ENCODE results near the gene LTN1. TPM values are rescaled to one million over a fixed set of nuclear protein-coding genes. Genes with fewer than 3 reads are reported as not detected.
"Not testable (repeated sequence)": the region's sequence is repeated elsewhere in the genome, so short reads cannot be mapped to it uniquely, and the experiment has no call there.

The LTN1 gene
- polyA plus RNA-seq, 1 experiment, result 6.2 TPM

DNA sequence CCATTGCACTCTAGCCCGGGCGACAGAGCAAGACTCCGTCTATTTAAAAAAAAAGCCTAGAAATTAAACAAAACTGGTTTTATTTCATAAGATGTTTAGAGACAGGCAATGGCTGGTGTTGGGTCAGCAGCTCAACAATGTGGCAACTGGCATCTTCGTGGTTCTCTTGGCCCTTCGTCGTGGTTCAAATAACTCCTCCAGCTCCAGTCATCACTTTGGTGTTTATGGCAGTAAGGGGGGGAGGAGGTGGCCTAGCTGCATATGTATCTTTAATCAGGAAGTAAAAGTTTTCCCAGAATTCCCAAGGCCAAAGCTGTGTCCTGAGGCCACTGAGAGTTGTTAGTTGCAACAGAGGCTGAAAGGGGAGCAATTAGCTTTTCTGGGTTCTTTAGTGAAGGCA is 13.0 kb upstream of the LTN1 start:
- Histone ChIP-seq H3K4me3 (ENCODE audit: low read depth, low read length) (no peak overlapping the region), H3K36me3 (ENCODE audit: control insufficient read depth, insufficient read depth, low read length) (peaks cover 2% of the 10 kb centered on the region; the same call in 1 of the 2 replicates), H3K27me3 (ENCODE audit: control insufficient read depth, insufficient read depth, low read length) (no peaks in the 10 kb centered on the region)
- POLR2A ChIA-PET, result no interaction called here
- no peak for DNase-seq (ENCODE audit: low read depth)
- CTCF ChIA-PET, result interaction anchor here (0.8 kb wide), 1 partner anchor 18 kb away, joined by 3 read pairs; no protein-coding TSS in a partner anchor
- TF ChIP-seq, protein P1, sequence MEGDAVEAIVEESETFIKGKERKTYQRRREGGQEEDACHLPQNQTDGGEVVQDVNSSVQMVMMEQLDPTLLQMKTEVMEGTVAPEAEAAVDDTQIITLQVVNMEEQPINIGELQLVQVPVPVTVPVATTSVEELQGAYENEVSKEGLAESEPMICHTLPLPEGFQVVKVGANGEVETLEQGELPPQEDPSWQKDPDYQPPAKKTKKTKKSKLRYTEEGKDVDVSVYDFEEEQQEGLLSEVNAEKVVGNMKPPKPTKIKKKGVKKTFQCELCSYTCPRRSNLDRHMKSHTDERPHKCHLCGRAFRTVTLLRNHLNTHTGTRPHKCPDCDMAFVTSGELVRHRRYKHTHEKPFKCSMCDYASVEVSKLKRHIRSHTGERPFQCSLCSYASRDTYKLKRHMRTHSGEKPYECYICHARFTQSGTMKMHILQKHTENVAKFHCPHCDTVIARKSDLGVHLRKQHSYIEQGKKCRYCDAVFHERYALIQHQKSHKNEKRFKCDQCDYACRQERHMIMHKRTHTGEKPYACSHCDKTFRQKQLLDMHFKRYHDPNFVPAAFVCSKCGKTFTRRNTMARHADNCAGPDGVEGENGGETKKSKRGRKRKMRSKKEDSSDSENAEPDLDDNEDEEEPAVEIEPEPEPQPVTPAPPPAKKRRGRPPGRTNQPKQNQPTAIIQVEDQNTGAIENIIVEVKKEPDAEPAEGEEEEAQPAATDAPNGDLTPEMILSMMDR (IDR thresholded peaks at IDR 0.05; ENCODE audit: insufficient read depth, low read depth, low read length), result no peak

DNA sequence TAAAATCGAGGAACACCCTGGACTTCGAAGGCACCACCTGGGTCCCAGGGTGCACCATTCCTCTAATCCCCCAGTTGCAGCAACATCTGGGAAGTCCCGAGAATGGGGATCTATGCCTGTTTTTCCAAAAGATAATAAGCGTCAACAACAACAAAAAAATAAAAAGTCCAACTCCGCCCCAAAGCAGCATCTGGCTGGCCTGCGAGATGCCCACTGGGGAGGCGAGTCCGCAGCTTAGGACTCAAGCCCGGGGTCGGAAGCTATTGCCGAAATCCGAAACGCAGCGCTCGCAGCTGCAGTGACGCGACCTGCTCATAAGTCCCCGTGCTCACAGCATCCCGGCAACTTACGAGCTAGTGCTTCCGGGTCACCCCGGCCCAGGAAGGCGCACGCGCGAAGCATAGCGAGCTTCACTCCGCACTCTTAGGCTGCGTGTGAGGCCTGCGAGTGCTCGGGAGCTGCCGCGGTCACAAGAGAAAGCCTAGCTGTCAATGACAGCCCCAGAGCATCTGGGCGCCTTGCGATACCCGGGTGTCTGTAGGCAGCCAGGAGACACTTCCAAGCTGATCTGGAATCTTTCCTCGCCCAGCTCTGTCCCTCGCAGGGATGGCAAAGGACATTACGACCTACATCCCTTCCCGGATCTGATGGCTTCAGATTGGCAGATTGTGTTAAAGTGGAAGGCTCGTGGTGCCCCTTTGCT is 9.9 kb upstream of the LTN1 start:
- Histone ChIP-seq H3K27me3 (ENCODE audit: control insufficient read depth, insufficient read depth, low read length) (no peaks in the 10 kb centered on the region), H3K4me3 (ENCODE audit: low read depth, low read length) (peak overlapping the region; percentile 70), H3K36me3 (ENCODE audit: control insufficient read depth, insufficient read depth, low read length) (peaks cover 2% of the 10 kb centered on the region; the same call in 1 of the 2 replicates)
- POLR2A ChIA-PET, result interaction anchor here (0.5 to 1.2 kb wide), 4 partner anchors 10 to 26 kb away, joined by 4 to 10 read pairs (median 8); partner anchors contain the start of genes LTN1, RWDD2B and USP16
- TF ChIP-seq, protein P1 (IDR thresholded peaks at IDR 0.05; ENCODE audit: insufficient read depth, low read depth, low read length), result no peak
- CTCF ChIA-PET, result interaction anchor here (0.5 to 0.9 kb wide), 2 partner anchors 10 to 55 kb away, joined by 3 to 4 read pairs; partner anchors contain the start of gene LTN1
- DNase-seq (ENCODE audit: low read depth), result peak; percentile 84

DNA sequence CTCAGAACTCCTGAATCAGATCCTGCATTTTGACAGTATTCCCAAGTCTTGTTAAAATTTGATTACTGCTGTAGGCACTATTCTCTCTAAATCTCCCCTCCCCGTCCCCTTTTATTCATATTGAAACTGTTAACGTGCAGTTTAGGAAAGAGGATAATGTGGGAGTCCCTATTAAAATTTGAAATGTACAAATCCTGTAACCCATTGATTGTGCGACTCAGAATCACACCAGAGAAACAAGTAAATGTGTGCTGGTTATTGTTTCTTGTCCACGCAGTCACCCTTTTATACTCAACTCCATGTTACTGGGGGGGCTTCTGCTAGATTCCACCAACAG is 584 bp upstream of the LTN1 start:
- TF ChIP-seq, protein P1 (IDR thresholded peaks at IDR 0.05; ENCODE audit: insufficient read depth, low read depth, low read length), result no peak
- H3K27me3 ChIP-seq (ENCODE audit: control insufficient read depth, insufficient read depth, low read length), result no peaks in the 10 kb centered on the region
- POLR2A ChIA-PET, result interaction anchor here (0.6 to 1.1 kb wide), 2 partner anchors 9 to 16 kb away, joined by 3 to 4 read pairs; no protein-coding TSS in a partner anchor
- peak overlapping the region; percentile 33 for H3K4me3 ChIP-seq (ENCODE audit: low read depth, low read length)
- CTCF ChIA-PET, result interaction anchor here (0.8 kb wide), 1 partner anchor 9 kb away, joined by 3 read pairs; no protein-coding TSS in a partner anchor
- no peak for DNase-seq (ENCODE audit: low read depth)
- no peaks in the 10 kb centered on the region for H3K36me3 ChIP-seq (ENCODE audit: control insufficient read depth, insufficient read depth, low read length)

DNA sequence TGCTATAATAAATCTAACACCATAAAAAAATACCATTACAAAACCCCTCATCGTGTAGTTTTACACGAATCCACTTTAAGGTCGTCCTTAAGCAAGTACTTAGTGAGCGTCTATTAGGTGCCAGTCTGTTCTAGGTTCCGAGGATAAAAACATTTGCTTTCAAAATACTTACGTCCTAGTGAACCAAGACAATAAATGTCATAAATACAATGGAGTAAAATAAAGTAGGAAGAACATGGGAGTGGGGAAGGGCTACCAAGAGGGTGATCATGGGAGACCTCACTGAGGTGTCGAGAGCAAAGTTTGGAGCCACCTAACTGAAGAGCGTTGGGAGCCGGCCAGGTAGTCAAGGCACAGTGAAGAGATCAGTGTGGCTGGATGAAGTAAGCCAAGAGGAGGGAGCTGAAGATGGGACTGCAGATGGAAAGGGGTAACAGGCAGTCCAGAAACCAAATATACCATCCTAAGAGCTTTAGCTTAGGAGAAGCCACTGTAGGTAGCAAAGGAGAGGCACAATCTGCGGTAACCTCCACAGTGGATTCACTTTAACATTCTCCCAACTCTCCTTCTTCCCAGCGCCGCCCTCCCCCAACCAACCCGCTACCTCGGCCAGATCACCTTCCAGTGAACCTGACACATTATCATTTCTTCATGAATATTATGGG is 684 bp downstream of the LTN1 start:
- no peak for DNase-seq (ENCODE audit: low read depth)
- Histone ChIP-seq H3K36me3 (ENCODE audit: control insufficient read depth, insufficient read depth, low read length) (no peaks in the 10 kb centered on the region), H3K27me3 (ENCODE audit: control insufficient read depth, insufficient read depth, low read length) (no peaks in the 10 kb centered on the region), H3K4me3 (ENCODE audit: low read depth, low read length) (peak overlapping the region; percentile 95)
- CTCF ChIA-PET, result interaction anchor here (1.2 kb wide), 1 partner anchor 9 kb away, joined by 3 read pairs; no protein-coding TSS in a partner anchor
- TF ChIP-seq, protein P1 (IDR thresholded peaks at IDR 0.05; ENCODE audit: insufficient read depth, low read depth, low read length), result no peak
- POLR2A ChIA-PET, result interaction anchor here (0.7 to 1.1 kb wide), 2 partner anchors 11 to 17 kb away, joined by 4 read pairs; no protein-coding TSS in a partner anchor

DNA sequence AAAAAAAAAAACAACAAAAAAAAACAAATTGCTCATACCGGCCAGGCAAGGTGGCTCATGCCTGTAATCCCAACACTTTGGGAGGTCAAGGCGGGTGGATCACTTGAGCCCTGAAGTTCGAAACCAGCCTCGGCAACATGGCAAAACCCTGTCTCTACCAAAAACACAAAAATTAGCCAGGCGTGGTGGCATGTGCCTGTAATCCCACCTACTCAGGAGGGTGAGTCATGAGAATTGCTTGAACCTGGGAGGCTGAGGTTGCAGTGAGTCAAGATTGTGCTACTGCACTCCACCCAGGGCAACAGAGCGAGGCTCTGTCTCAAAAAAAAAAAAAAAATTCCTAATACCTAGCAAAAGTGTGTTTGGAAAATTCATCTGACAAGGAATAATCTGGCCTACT is 4.5 kb downstream of the LTN1 start:
- POLR2A ChIA-PET; CTCF ChIA-PET; H3K36me3 ChIP-seq (ENCODE audit: control insufficient read depth, insufficient read depth, low read length); H3K4me3 ChIP-seq (ENCODE audit: low read depth, low read length); DNase-seq (ENCODE audit: low read depth); H3K27me3 ChIP-seq (ENCODE audit: control insufficient read depth, insufficient read depth, low read length): not testable (repeated sequence)
